ENCODE data around the gene KRT75. TPM values are rescaled to one million over a fixed set of nuclear protein-coding genes. Genes with fewer than 3 reads are reported as not detected.

Gene KRT75
- polyA plus RNA-seq, 1 donor from 2014 or later, result not detected

DNA sequence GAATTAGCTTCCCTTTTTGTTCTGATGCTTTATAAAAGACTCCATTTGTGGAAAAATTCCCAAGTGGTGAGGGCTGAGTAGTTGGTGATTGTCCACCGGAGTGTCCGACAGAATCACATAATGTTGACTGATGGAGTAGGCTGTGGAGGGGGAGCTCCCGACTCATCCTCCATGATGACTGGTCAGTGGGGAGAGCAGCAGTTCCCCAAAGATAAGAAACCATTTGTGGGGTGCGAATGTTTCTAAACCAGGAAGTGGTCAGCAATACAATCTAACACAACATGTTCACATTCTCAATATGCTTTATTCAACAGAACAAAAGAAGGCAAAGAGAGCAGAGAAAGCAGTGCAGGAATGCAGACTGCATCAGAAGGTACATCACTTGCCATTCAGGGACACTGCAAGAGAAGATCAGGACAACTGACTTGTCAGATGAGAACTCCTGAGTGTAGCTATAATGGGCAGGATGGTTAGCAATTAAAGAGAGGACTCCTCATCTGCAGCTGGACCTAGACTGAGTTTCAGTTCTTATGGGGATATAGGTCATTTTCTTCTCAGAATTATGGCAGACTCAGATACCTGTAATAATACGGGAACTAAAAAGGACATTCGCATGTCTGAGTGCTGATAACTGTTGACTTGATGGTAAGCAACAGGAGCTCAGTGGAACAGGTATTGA, 12.3 kb upstream of the KRT75 start:
- Histone ChIP-seq H3K9me2 (ENCODE audit: insufficient read depth, low read length) (no peaks in the 10 kb centered on the region), H3K9ac (ENCODE audit: low read length) (no peak overlapping the region), H2AFZ (ENCODE audit: low read depth, low read length) (no peak overlapping the region), H3K9me3 (ENCODE audit: low read length) (no peaks in the 10 kb centered on the region), H3K79me2 (replicated peaks; ENCODE audit: insufficient read depth, low read length) (no peaks in the 10 kb centered on the region), H3K36me3 (ENCODE audit: insufficient read depth, low read length) (no peaks in the 10 kb centered on the region), H3K4me2 (ENCODE audit: low read length) (no peak overlapping the region), H4K20me1 (ENCODE audit: insufficient read depth) (no peaks in the 10 kb centered on the region), H3K27ac (ENCODE audit: low read length) (no peak overlapping the region), H3K27me3 (ENCODE audit: insufficient read depth, low read depth, low read length) (no peaks in the 10 kb centered on the region), H3K4me3 (ENCODE audit: low read length) (no peak overlapping the region), H3F3A (ENCODE audit: insufficient read depth, low read length, poor library complexity, severe bottlenecking) (no peaks in the 10 kb centered on the region)
- TF ChIP-seq POLR2AphosphoS5 (IDR thresholded peaks at IDR 0.05) (no peak), TAF1 (IDR thresholded peaks at IDR 0.05; ENCODE audit: low read depth) (no peak), EZH2 (IDR thresholded peaks at IDR 0.05; ENCODE audit: borderline replicate concordance, insufficient read depth, low read length, poor library complexity, severe bottlenecking) (no peak)
- TF ChIP-seq, protein P1, sequence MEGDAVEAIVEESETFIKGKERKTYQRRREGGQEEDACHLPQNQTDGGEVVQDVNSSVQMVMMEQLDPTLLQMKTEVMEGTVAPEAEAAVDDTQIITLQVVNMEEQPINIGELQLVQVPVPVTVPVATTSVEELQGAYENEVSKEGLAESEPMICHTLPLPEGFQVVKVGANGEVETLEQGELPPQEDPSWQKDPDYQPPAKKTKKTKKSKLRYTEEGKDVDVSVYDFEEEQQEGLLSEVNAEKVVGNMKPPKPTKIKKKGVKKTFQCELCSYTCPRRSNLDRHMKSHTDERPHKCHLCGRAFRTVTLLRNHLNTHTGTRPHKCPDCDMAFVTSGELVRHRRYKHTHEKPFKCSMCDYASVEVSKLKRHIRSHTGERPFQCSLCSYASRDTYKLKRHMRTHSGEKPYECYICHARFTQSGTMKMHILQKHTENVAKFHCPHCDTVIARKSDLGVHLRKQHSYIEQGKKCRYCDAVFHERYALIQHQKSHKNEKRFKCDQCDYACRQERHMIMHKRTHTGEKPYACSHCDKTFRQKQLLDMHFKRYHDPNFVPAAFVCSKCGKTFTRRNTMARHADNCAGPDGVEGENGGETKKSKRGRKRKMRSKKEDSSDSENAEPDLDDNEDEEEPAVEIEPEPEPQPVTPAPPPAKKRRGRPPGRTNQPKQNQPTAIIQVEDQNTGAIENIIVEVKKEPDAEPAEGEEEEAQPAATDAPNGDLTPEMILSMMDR (IDR thresholded peaks at IDR 0.05; ENCODE audit: poor library complexity, severe bottlenecking), result no peak

DNA sequence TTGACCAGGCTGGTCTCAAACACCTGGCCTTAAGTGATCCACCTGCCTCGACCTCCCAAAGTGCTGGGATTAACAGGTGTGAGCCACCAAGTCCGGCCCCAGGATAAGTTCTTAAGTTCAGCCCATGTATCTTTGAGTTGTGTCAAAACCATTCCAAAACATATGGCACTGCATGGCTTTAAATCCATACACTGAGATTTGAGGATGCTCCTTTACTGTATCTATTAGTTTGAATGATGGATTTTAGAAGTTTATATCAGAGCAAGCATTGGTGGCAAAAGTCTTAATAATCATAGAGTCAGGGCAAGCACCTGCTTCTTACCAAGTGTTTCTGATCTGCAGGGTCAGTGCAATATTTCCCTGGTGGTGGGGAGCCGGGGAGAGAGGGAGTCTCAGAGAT, 11.7 kb upstream of the KRT75 start:
- Histone ChIP-seq H3K27me3 (ENCODE audit: insufficient read depth, low read depth, low read length) (no peaks in the 10 kb centered on the region), H3K27ac (ENCODE audit: low read length) (no peak overlapping the region), H3K9ac (ENCODE audit: low read length) (no peak overlapping the region), H3K9me3 (ENCODE audit: low read length) (no peaks in the 10 kb centered on the region), H3K4me3 (ENCODE audit: low read length) (no peak overlapping the region), H3K36me3 (ENCODE audit: insufficient read depth, low read length) (no peaks in the 10 kb centered on the region), H3K4me2 (ENCODE audit: low read length) (no peak overlapping the region), H2AFZ (ENCODE audit: low read depth, low read length) (no peak overlapping the region), H3F3A (ENCODE audit: insufficient read depth, low read length, poor library complexity, severe bottlenecking) (no peaks in the 10 kb centered on the region), H3K79me2 (replicated peaks; ENCODE audit: insufficient read depth, low read length) (no peaks in the 10 kb centered on the region), H3K9me2 (ENCODE audit: insufficient read depth, low read length) (no peaks in the 10 kb centered on the region), H4K20me1 (ENCODE audit: insufficient read depth) (no peaks in the 10 kb centered on the region)
- TF ChIP-seq MXI1 (conservative IDR thresholded peaks at IDR 0.05; ENCODE audit: poor library complexity, severe bottlenecking), result no peak
- TF ChIP-seq SMC3 (conservative IDR thresholded peaks at IDR 0.05; ENCODE audit: poor library complexity), result no peak
- TF ChIP-seq TAF1 (IDR thresholded peaks at IDR 0.05; ENCODE audit: low read depth), result no peak
- no peak for TF ChIP-seq REST (IDR thresholded peaks at IDR 0.05; ENCODE audit: borderline replicate concordance)

Data from neural cell (in vitro differentiated cells).